ENCODE results near the gene GIT1.
"Not testable (repeated sequence)": the region's sequence is repeated elsewhere in the genome, so short reads cannot be mapped to it uniquely, and the experiment has no call there.

Gene GIT1

DNA sequence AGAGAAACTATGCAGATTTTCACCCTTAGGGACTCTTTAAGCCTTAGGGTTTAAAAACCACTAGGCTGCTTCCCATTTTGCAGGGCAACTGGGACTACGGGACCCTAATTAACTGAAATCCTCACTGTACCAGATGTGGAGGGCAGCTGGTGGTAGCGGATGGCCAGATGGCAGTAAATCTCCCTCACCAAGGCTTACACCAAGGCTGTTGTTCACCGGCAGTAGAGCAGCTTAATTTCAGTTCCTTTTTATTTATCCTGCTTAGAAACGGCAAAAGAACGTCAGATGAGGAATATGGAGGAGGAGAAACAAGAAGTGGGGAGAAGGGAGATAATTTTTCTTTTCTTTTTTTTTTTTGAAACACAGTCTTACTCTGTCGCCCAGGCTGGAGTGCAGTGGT lies 29.1 kb downstream of the GIT1 start:
- no peaks in the 10 kb centered on the region for H3K36me3 ChIP-seq (ENCODE audit: control insufficient read depth, insufficient read depth, low read length)
- H3K4me3 ChIP-seq (ENCODE audit: low read length) = no peak overlapping the region
- no peaks in the 10 kb centered on the region for H3K9me3 ChIP-seq (ENCODE audit: control insufficient read depth, low read length)
- H3K27me3 ChIP-seq (ENCODE audit: control insufficient read depth, insufficient read depth, low read length) = no peaks in the 10 kb centered on the region
- peaks cover under 1% of the 10 kb centered on the region for H3K4me1 ChIP-seq (ENCODE audit: control insufficient read depth, insufficient read depth, low read length)
- H3K9ac ChIP-seq (ENCODE audit: low read length) = no peak overlapping the region

DNA sequence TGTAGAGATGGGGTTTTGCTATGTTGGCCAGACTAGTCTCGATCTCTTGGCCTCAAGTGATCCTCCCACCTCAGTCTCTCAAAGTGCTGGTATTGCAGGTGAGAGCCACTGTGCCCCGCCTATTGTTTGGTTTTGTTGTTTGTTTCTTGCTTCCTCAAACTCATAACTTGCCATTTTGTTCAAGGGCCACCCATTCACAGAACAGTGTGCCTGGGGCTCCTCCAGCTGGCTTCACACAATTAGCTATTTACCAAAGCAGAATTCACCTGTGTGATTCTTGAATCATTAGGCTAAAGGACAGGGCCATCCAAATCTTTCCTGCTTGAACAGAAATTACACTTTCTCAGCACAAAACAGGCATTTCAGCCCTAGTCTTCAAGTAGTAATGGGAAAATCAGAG lies 29.8 kb downstream of the GIT1 start:
- Histone ChIP-seq H3K27me3 (ENCODE audit: control insufficient read depth, insufficient read depth, low read length) (no peaks in the 10 kb centered on the region), H3K36me3 (ENCODE audit: control insufficient read depth, insufficient read depth, low read length) (no peaks in the 10 kb centered on the region), H3K4me3 (ENCODE audit: low read length) (no peak overlapping the region), H3K9me3 (ENCODE audit: control insufficient read depth, low read length) (no peaks in the 10 kb centered on the region), H3K4me1 (ENCODE audit: control insufficient read depth, insufficient read depth, low read length) (no peaks in the 10 kb centered on the region), H3K9ac (ENCODE audit: low read length) (no peak overlapping the region)

DNA sequence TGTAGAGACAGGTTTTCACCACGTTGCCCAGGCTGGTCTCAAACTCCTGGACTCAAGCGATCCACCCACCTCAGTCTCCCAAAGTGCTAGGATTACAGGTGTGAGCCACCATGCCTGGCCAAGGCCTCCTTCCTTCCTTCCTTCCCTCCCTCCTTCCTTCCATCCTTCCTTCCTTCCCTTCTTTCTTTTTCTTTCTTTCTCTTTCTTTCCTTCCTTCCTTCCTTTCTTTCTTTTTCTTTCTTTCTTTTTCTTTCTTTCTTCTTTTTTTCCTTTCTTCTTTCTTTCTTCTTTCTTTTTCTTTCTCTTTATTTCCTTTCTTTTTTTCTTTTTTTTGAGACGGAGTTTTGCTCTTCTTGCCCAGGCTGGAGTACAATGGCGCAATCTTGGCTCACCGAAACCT lies 31.3 kb downstream of the GIT1 start:
- H3K27me3 ChIP-seq (ENCODE audit: control insufficient read depth, insufficient read depth, low read length); H3K4me3 ChIP-seq (ENCODE audit: low read length); H3K4me1 ChIP-seq (ENCODE audit: control insufficient read depth, insufficient read depth, low read length); H3K9ac ChIP-seq (ENCODE audit: low read length); H3K9me3 ChIP-seq (ENCODE audit: control insufficient read depth, low read length); H3K36me3 ChIP-seq (ENCODE audit: control insufficient read depth, insufficient read depth, low read length): not testable (repeated sequence)

DNA sequence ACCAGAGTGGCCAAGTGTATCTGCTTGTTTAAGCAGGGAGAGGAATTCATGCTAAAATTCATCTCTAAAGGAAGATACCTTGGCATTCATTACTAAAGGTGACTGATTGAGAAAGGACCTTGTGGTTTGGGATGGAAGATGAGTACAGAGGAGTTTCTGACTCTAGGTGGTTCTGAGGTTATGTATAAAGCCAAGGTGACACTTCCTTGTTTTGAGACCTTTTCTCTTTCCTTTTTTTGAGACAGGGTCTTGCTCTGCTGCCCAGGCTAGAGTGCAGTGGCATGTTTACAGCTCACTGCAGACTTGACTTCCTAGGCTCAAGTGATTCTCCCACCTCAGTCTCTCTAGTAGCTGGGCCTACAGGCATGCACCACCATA lies 31.7 kb downstream of the GIT1 start:
- Histone ChIP-seq H3K27me3 (ENCODE audit: control insufficient read depth, insufficient read depth, low read length) (no peaks in the 10 kb centered on the region), H3K9ac (ENCODE audit: low read length) (no peak overlapping the region)

DNA sequence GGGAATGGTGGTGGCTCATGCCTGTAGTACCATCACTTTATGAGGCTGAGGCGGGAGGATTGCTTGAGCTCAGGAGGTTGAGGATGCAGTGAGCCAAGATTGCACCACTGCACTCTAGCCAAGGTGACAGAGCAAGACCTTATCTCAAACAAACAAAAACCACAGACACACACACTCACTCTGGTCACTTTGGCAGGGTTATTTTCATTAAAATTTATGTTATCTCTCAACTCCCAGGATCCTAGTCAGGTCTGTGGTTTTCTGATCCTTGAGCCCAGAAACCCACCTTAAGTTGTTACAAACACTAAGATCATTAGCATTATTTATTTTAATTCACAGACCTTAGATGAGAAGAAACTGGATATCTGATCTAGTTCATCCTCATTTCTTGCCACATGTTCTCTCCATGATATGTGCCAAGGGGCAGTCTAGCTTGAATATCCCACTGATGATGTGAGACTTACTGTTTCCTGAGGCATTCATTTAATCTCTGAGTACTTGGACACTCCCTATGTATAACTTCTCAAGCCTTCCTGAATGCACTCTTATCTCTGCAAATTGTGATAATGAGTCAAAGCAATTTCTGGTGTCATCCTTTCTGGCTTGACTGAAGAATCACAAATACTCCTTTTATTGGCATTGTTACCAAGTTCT lies 32.2 kb downstream of the GIT1 start:
- H3K9me3 ChIP-seq (ENCODE audit: control insufficient read depth, low read length) = no peaks in the 10 kb centered on the region
- H3K4me1 ChIP-seq (ENCODE audit: control insufficient read depth, insufficient read depth, low read length) = no peaks in the 10 kb centered on the region
- no peak overlapping the region for H3K4me3 ChIP-seq (ENCODE audit: low read length)
- no peaks in the 10 kb centered on the region for H3K27me3 ChIP-seq (ENCODE audit: control insufficient read depth, insufficient read depth, low read length)
- H3K9ac ChIP-seq (ENCODE audit: low read length) = no peak overlapping the region
- no peaks in the 10 kb centered on the region for H3K36me3 ChIP-seq (ENCODE audit: control insufficient read depth, insufficient read depth, low read length)

More for the DNA sequence above, 31.7 kb downstream of the GIT1 start:
- Histone ChIP-seq H3K9me3 (ENCODE audit: control insufficient read depth, low read length) (no peaks in the 10 kb centered on the region), H3K4me3 (ENCODE audit: low read length) (no peak overlapping the region), H3K4me1 (ENCODE audit: control insufficient read depth, insufficient read depth, low read length) (no peaks in the 10 kb centered on the region), H3K36me3 (ENCODE audit: control insufficient read depth, insufficient read depth, low read length) (no peaks in the 10 kb centered on the region)

DNA sequence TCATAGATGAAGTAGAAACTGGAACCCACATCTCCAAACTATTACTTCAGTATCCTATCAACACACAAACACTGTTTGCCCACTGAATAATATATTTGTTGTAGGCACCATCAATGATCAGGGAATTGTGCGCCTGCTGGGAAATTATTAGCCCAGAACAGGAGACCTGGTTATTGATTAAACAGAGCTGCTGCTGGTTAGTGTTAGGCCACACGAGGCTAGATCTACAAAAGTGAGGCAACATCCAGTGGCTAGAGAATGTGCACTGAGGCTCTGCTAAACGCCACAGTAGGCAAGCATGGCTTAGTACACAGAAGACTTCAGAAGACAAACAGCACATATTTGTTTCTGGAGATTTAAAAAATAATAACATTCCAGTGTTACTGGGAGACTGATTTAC lies 33.6 kb downstream of the GIT1 start:
- Histone ChIP-seq H3K9ac (ENCODE audit: low read length) (no peak overlapping the region), H3K9me3 (ENCODE audit: control insufficient read depth, low read length) (no peaks in the 10 kb centered on the region), H3K36me3 (ENCODE audit: control insufficient read depth, insufficient read depth, low read length) (no peaks in the 10 kb centered on the region), H3K4me3 (ENCODE audit: low read length) (no peak overlapping the region), H3K27me3 (ENCODE audit: control insufficient read depth, insufficient read depth, low read length) (no peaks in the 10 kb centered on the region), H3K4me1 (ENCODE audit: control insufficient read depth, insufficient read depth, low read length) (no peaks in the 10 kb centered on the region)

DNA sequence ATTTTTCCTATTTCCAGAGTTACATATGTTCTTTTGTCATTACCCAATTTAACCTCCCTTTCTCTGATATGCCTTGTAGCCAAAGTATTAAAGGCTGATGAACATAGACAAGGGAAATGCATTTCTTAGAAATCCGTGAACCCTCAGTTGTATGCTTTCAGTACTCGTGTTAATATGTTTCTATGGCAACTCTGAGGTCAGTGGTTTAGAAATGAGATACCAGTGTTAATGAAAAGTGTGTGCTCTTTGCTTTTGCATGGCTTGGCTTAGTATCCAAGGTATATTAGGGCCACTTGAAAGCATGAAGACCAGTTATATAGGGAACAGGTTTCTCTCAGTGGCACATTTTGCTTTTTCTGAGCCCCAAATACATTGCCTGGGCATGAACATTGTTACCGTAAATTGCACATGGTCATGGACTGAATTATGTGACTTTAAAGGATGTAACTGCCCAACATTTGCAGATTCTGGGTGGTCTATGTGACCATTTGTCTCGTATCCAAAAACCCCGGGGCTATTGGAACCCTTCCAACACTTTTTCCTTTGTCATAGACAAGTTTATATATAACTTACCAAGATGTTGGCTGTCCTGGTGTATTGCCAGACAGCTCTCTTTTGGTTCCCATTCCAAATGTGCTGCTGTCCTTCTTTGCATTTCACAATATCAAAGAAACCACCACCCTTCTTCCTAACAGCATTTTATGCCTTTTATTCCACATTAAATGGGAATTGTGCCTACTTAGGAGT lies 40.1 kb downstream of the GIT1 start:
- H3K9me3 ChIP-seq (ENCODE audit: control insufficient read depth, low read length) = no peaks in the 10 kb centered on the region
- H3K4me1 ChIP-seq (ENCODE audit: control insufficient read depth, insufficient read depth, low read length) = no peaks in the 10 kb centered on the region
- no peak overlapping the region for H3K4me3 ChIP-seq (ENCODE audit: low read length)
- no peaks in the 10 kb centered on the region for H3K36me3 ChIP-seq (ENCODE audit: control insufficient read depth, insufficient read depth, low read length)
- H3K27me3 ChIP-seq (ENCODE audit: control insufficient read depth, insufficient read depth, low read length) = no peaks in the 10 kb centered on the region
- H3K9ac ChIP-seq (ENCODE audit: low read length) = no peak overlapping the region

DNA sequence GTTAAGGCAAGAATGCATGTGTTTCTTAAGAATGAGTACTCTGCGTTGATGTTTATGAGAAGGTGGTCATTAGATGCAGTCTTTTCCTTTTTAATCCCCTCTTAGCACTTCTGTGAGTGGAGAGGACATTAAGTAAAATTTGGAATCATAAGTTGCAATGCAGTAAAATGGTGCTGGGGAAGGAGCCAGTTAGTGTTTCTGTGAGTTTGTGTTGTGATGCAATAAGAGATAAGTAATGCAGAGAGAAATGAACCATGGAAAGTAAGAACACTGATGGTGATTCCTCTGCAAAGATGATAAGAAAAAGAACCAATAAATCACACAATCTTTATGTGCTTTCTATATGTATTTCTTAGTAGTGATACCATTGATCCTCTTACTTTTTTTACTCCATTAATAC lies 42.6 kb downstream of the GIT1 start:
- H3K4me1 ChIP-seq (ENCODE audit: control insufficient read depth, insufficient read depth, low read length) = no peaks in the 10 kb centered on the region
- no peaks in the 10 kb centered on the region for H3K9me3 ChIP-seq (ENCODE audit: control insufficient read depth, low read length)
- H3K36me3 ChIP-seq (ENCODE audit: control insufficient read depth, insufficient read depth, low read length) = no peaks in the 10 kb centered on the region
- no peak overlapping the region for H3K4me3 ChIP-seq (ENCODE audit: low read length)
- H3K27me3 ChIP-seq (ENCODE audit: control insufficient read depth, insufficient read depth, low read length) = no peaks in the 10 kb centered on the region
- no peak overlapping the region for H3K9ac ChIP-seq (ENCODE audit: low read length)

DNA sequence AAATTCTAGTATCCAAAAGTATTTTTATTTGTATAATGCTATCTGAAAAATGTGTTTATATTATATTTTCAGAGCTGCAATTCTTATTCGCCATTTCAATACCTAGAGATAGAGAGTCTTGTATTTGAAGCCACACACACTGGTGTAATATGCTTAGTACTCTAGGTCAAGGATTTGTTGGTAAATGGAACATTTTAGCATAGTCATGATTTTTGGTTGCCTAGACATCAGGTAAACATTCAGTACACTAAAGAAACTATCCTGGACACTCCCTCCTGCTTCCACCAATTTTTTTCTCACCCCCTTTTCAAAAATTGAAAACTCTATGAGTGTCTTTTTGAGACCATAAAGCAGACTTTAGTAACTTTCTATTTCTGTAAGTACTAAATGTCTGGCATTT lies 43.4 kb downstream of the GIT1 start:
- no peaks in the 10 kb centered on the region for H3K36me3 ChIP-seq (ENCODE audit: control insufficient read depth, insufficient read depth, low read length)
- H3K4me3 ChIP-seq (ENCODE audit: low read length) = no peak overlapping the region
- no peaks in the 10 kb centered on the region for H3K27me3 ChIP-seq (ENCODE audit: control insufficient read depth, insufficient read depth, low read length)
- H3K9ac ChIP-seq (ENCODE audit: low read length) = no peak overlapping the region
- no peaks in the 10 kb centered on the region for H3K9me3 ChIP-seq (ENCODE audit: control insufficient read depth, low read length)
- no peaks in the 10 kb centered on the region for H3K4me1 ChIP-seq (ENCODE audit: control insufficient read depth, insufficient read depth, low read length)

DNA sequence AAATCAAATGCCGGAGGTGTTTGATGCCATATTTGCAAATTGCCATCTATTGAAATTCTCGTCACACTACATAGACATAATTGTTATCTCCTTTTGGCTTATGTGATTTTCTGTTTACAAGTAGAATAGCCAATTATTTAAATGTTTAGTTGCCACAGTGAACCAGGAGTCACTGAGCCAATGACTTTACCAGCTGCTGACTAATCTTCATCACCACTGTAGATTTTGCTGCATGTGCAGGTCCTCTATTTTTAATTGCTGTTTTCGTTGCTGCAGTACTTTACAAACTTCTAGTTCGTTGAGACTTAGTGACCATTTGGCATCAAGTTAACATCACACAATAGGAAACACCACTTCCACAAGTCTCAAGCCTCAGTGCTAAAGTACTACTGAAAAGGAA lies 45.4 kb downstream of the GIT1 start:
- no peak overlapping the region for H3K9ac ChIP-seq (ENCODE audit: low read length)
- H3K36me3 ChIP-seq (ENCODE audit: control insufficient read depth, insufficient read depth, low read length) = no peaks in the 10 kb centered on the region
- H3K27me3 ChIP-seq (ENCODE audit: control insufficient read depth, insufficient read depth, low read length) = no peaks in the 10 kb centered on the region
- no peak overlapping the region for H3K4me3 ChIP-seq (ENCODE audit: low read length)
- H3K4me1 ChIP-seq (ENCODE audit: control insufficient read depth, insufficient read depth, low read length) = no peaks in the 10 kb centered on the region
- H3K9me3 ChIP-seq (ENCODE audit: control insufficient read depth, low read length) = no peaks in the 10 kb centered on the region

DNA sequence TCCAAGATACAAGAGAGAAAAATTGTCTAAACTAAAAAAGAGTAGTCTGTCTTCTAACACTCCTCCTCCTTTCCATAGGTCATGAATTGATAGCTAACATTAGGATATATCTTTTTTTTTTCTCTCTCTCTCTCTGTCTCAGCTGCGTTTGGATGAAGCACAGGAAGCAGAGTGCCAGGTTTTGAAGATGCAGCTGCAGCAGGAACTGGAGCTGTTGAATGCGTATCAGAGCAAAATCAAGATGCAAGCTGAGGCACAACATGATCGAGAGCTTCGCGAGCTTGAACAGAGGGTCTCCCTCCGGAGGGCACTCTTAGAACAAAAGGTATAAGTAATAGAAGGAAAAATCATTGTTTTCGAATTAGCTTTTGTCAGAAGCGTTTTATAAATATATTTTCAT lies 55.5 kb downstream of the GIT1 start:
- Histone ChIP-seq H3K4me3 (ENCODE audit: low read length) (no peak overlapping the region), H3K27me3 (ENCODE audit: control insufficient read depth, insufficient read depth, low read length) (no peaks in the 10 kb centered on the region), H3K36me3 (ENCODE audit: control insufficient read depth, insufficient read depth, low read length) (peaks cover 5% of the 10 kb centered on the region), H3K9me3 (ENCODE audit: control insufficient read depth, low read length) (no peaks in the 10 kb centered on the region), H3K4me1 (ENCODE audit: control insufficient read depth, insufficient read depth, low read length) (no peaks in the 10 kb centered on the region), H3K9ac (ENCODE audit: low read length) (no peak overlapping the region)

DNA sequence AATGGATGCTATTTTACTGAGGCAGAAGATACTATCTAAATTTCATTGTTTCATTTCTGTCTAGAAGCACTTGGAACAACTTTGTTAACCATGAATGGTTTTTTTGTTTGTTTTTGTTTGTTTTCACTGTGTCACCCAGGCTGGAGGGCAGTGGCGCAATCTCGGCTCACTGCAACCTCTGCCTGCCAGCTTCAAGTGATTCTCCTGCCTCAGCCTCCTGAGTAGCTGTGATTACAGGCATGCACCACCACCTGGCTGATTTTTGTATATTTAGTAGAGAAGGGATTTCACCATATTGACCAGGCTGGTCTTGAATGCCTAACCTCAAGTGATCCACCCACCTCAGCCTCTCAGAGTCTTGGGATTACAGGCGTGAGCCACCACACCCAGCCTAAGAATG lies 63.1 kb downstream of the GIT1 start:
- Histone ChIP-seq H3K9me3 (ENCODE audit: control insufficient read depth, low read length) (no peaks in the 10 kb centered on the region), H3K36me3 (ENCODE audit: control insufficient read depth, insufficient read depth, low read length) (no peaks in the 10 kb centered on the region), H3K4me3 (ENCODE audit: low read length) (no peak overlapping the region), H3K9ac (ENCODE audit: low read length) (no peak overlapping the region), H3K27me3 (ENCODE audit: control insufficient read depth, insufficient read depth, low read length) (no peaks in the 10 kb centered on the region), H3K4me1 (ENCODE audit: control insufficient read depth, insufficient read depth, low read length) (no peaks in the 10 kb centered on the region)

Measured in mucosa of stomach (tissue), 1 donor.